H9 (cell line): ENCODE data around the gene CFAP99. TPM values are rescaled to one million over a fixed set of nuclear protein-coding genes. Genes with fewer than 3 reads are reported as not detected.
A peak's percentile ranks its signal among the peaks of the same experiment; 100 is the strongest.

Source experiments
- DNase-seq: peaks from one replicate; pipeline ENCODE4 v3.0.0-alpha.2; 2017
- H2AFZ ChIP-seq: one replicate; pipeline ENCODE4 v1.6.1; 2013; ENCODE audit warnings: mild to moderate bottlenecking, low read length, control low read depth, moderate library complexity
- H2AK5ac ChIP-seq: 2 replicates; pipeline ENCODE4 v1.6.1; 2013; ENCODE audit warnings: low read length, control low read depth, mixed read lengths; ENCODE audit not compliant: insufficient read length
- H2BK120ac ChIP-seq: one replicate; pipeline ENCODE4 v1.6.1; 2013; ENCODE audit warnings: low read depth, mild to moderate bottlenecking, low read length, control low read depth, inconsistent platforms; ENCODE audit not compliant: poor library complexity, severe bottlenecking
- H2BK12ac ChIP-seq: 2 replicates; pipeline ENCODE4 v1.6.1; 2013; ENCODE audit warnings: low read length, control low read depth, mixed read lengths, low read depth; ENCODE audit not compliant: insufficient read length
- H2BK15ac ChIP-seq: 2 replicates; pipeline ENCODE4 v1.6.1; 2013; ENCODE audit warnings: low read depth, low read length, control low read depth
- H2BK20ac ChIP-seq: one replicate; pipeline ENCODE4 v1.6.1; 2013; ENCODE audit warnings: low read depth, mild to moderate bottlenecking, low read length, control low read depth, inconsistent platforms; ENCODE audit not compliant: poor library complexity, severe bottlenecking
- H2BK5ac ChIP-seq: 2 replicates; pipeline ENCODE4 v1.6.1; 2013; ENCODE audit warnings: low read length, control low read depth, mixed read lengths; ENCODE audit not compliant: insufficient read length
- H3K14ac ChIP-seq: 2 replicates; pipeline ENCODE4 v1.6.1; 2013; ENCODE audit warnings: low read length, control low read depth; ENCODE audit not compliant: insufficient read depth
- H3K18ac ChIP-seq: 2 replicates; pipeline ENCODE4 v1.6.1; 2013; ENCODE audit warnings: low read depth, mild to moderate bottlenecking, mixed read lengths, low read length, control low read depth; ENCODE audit not compliant: insufficient read length
- H3K23ac ChIP-seq: 2 replicates; pipeline ENCODE4 v1.6.1; 2013; ENCODE audit warnings: low read length, control low read depth, mixed read lengths, low read depth; ENCODE audit not compliant: insufficient read length
- H3K23me2 ChIP-seq: 2 replicates; pipeline ENCODE4 v1.6.1; 2013; ENCODE audit warnings: low read depth, mild to moderate bottlenecking, mixed read lengths, low read length, control low read depth; ENCODE audit not compliant: insufficient read length, poor library complexity, severe bottlenecking
- H3K27ac ChIP-seq: 2 replicates; pipeline ENCODE4 v1.5.1; 2013; ENCODE audit warnings: low read length, control low read depth, mixed read lengths, low read depth; ENCODE audit not compliant: insufficient read length
- H3K27me3 ChIP-seq: 2 replicates; pipeline ENCODE4 v1.6.1; 2013; ENCODE audit warnings: low read length, control low read depth, inconsistent platforms; ENCODE audit not compliant: insufficient read depth
- H3K4ac ChIP-seq: 2 replicates; pipeline ENCODE4 v1.6.1; 2013; ENCODE audit warnings: low read depth, mild to moderate bottlenecking, control low read depth, inconsistent platforms, low read length, moderate library complexity
- H3K4me1 ChIP-seq: 2 replicates; pipeline ENCODE4 v1.6.1; 2013; ENCODE audit warnings: low read length, control low read depth, inconsistent platforms; ENCODE audit not compliant: insufficient read depth
- H3K4me2 ChIP-seq: 2 replicates; pipeline ENCODE4 v1.6.1; 2013; ENCODE audit warnings: low read length, control low read depth, mixed read lengths; ENCODE audit not compliant: insufficient read length, insufficient read depth
- H3K56ac ChIP-seq: 2 replicates; pipeline ENCODE4 v1.6.1; 2013; ENCODE audit warnings: low read depth, mild to moderate bottlenecking, mixed read lengths, low read length, control low read depth; ENCODE audit not compliant: insufficient read length
- H3K79me1 ChIP-seq: 2 replicates; pipeline ENCODE4 v1.6.1; 2013; ENCODE audit warnings: low read depth, mild to moderate bottlenecking, moderate library complexity, low read length, control low read depth, inconsistent platforms; ENCODE audit not compliant: insufficient read depth, poor library complexity, severe bottlenecking
- H3K79me2 ChIP-seq: 2 replicates; pipeline ENCODE4 v1.6.1; 2013; ENCODE audit warnings: low read length, control low read depth, inconsistent platforms; ENCODE audit not compliant: insufficient read depth
- H3K9ac ChIP-seq: 2 replicates; pipeline ENCODE4 v1.6.1; 2013; ENCODE audit warnings: low read length, control low read depth, mixed read lengths; ENCODE audit not compliant: insufficient read length; ENCODE audit errors: extremely low read depth
- H3K9me3 ChIP-seq: one replicate; pipeline ENCODE4 v1.6.1; 2013; ENCODE audit warnings: low read depth, low read length, inconsistent platforms; ENCODE audit not compliant: control insufficient read depth
- H3T11ph ChIP-seq: one replicate; pipeline ENCODE4 v1.6.1; 2013; ENCODE audit warnings: mild to moderate bottlenecking, low read length, control low read depth, inconsistent platforms
- H4K20me1 ChIP-seq: one replicate; pipeline ENCODE4 v1.6.1; 2013; ENCODE audit not compliant: control insufficient read depth, insufficient read length, insufficient read depth
- H4K5ac ChIP-seq: 2 replicates; pipeline ENCODE4 v1.6.1; 2013; ENCODE audit warnings: low read depth, mild to moderate bottlenecking, mixed read lengths, low read length, control low read depth; ENCODE audit not compliant: insufficient read length
- H4K8ac ChIP-seq: replicated peaks from 2 replicates; pipeline ENCODE4 v1.6.1; 2013; ENCODE audit warnings: low read length, control low read depth, mixed read lengths, low read depth; ENCODE audit not compliant: insufficient read length
- H4K91ac ChIP-seq: 2 replicates; pipeline ENCODE4 v1.6.1; 2013; ENCODE audit warnings: low read depth, mild to moderate bottlenecking, moderate library complexity, mixed read lengths, low read length, control low read depth; ENCODE audit not compliant: insufficient read length
- H3K27ac Mint-ChIP-seq, 3 experiments: 2 replicates in 2 of 3; 3 replicates in 1 of 3; pipeline ENCODE4 v1.8.0; 2020 to 2021; ENCODE audit warnings: mixed read lengths in 3 of 3, mild to moderate bottlenecking in 1 of 3, moderate library complexity in 1 of 3
- H3K27me3 Mint-ChIP-seq: 2 replicates; pipeline ENCODE4 v1.8.0; 2021; ENCODE audit warnings: low read depth, mild to moderate bottlenecking, moderate library complexity, mixed read lengths
- H3K36me3 Mint-ChIP-seq, 3 experiments: 2 replicates in 2 of 3; 3 replicates in 1 of 3; pipeline ENCODE4 v1.8.0; 2020 to 2021; ENCODE audit warnings: low read depth in 3 of 3, mixed read lengths in 3 of 3; ENCODE audit not compliant: insufficient read depth in 1 of 3
- H3K4me1 Mint-ChIP-seq, 2 experiments: 2 replicates each; pipeline ENCODE4 v1.8.0; 2020; ENCODE audit warnings: mixed read lengths in 2 of 2
- H3K4me3 Mint-ChIP-seq, 2 experiments: 2 replicates in 1 of 2; 3 replicates in 1 of 2; pipeline ENCODE4 v1.8.0; 2020 to 2021; ENCODE audit warnings: mild to moderate bottlenecking in 2 of 2, mixed read lengths in 2 of 2, moderate library complexity in 1 of 2
- H3K9me3 Mint-ChIP-seq, 2 experiments: 2 replicates in 1 of 2; 3 replicates in 1 of 2; pipeline ENCODE4 v1.8.0; 2020; ENCODE audit warnings: mild to moderate bottlenecking in 2 of 2, mixed read lengths in 2 of 2, moderate library complexity in 1 of 2
- CTCF ChIP-seq: fragments of 200-600 bp; sonication (generic); conservative IDR thresholded peaks from 3 replicates; pipeline ENCODE4 v1.8.0; 2021; ENCODE audit warnings: antibody characterized with exemption, mild to moderate bottlenecking
- WGBS: extraction: QIAGEN DNeasy Blood & Tissue Kit; methylation state at CpG from one replicate; pipeline ENCODE4 v1.1.7; 2013; ENCODE audit warnings: missing lambda C conversion rate, low lambda C conversion rate, mixed read lengths; ENCODE audit not compliant: insufficient read length; ENCODE audit errors: extremely low coverage; 5-methylcytosine and 5-hydroxymethylcytosine counted together
- total RNA-seq: library from RNA; stranded (reverse); gene quantifications from 2 replicates; pipeline ENCODE4 v1.2.1, GENCODE V29; 2021

The CFAP99 gene
- total RNA-seq, 1 experiment from 2014 or later, result 0.35 TPM

- DNase-seq, result peak; percentile 26
- Histone ChIP-seq H3K79me2 (no peaks in the 10 kb centered on the region), H2BK120ac (no peak overlapping the region), H3T11ph (no peak overlapping the region), H3K4ac (no peak overlapping the region), H4K91ac (no peak overlapping the region), H2BK5ac (no peak overlapping the region), H2BK12ac (no peak overlapping the region), H3K27me3 (no peaks in the 10 kb centered on the region), H3K4me1 (no peaks in the 10 kb centered on the region), H3K14ac (no peak overlapping the region), H3K56ac (no peak overlapping the region), H4K20me1 (no peaks in the 10 kb centered on the region), H3K18ac (no peak overlapping the region), H3K9me3 (no peaks in the 10 kb centered on the region), H4K5ac (no peak overlapping the region), H3K27ac (no peak overlapping the region), H2BK15ac (no peak overlapping the region; the same call in 1 of the 2 replicates), H2AFZ (no peak overlapping the region), H3K9ac (no peak overlapping the region), H3K79me1 (no peaks in the 10 kb centered on the region), H2AK5ac (no peak overlapping the region), H3K4me2 (no peak overlapping the region), H3K23ac (no peak overlapping the region), H2BK20ac (no peak overlapping the region), H4K8ac (no peak overlapping the region), H3K23me2 (no peaks in the 10 kb centered on the region)
- no peak overlapping the region for H3K27ac Mint-ChIP-seq
- H3K4me1 Mint-ChIP-seq, result peaks cover 6 to 7% of the 10 kb centered on the region in 2 experiments
- no peaks in the 10 kb centered on the region for H3K36me3 Mint-ChIP-seq
- no peaks in the 10 kb centered on the region; a peak in 1 of 5 replicates for H3K9me3 Mint-ChIP-seq
- H3K27me3 Mint-ChIP-seq, result peaks cover 6% of the 10 kb centered on the region
- H3K4me3 Mint-ChIP-seq, result no peak overlapping the region
- no peak for TF ChIP-seq CTCF
- no CpG with 5 or more reads among the region's 23 CpGs for WGBS
These were observed 8.9 kb downstream of the CFAP99 start for GRCh38 chr4:2427383-2428334.
